WTC11 (cell line): ENCODE results near the gene DTHD1. TPM values are rescaled to one million over a fixed set of nuclear protein-coding genes. Genes with fewer than 3 reads are reported as not detected.
A peak's percentile ranks its signal among the peaks of the same experiment; 100 is the strongest.

Experiments used
- ATAC-seq: fragments of 200-7000 bp; cut with Tn5 transposase; 2 replicates; pipeline ENCODE4 v1.10.0; 2021; ENCODE audit warnings: mild to moderate bottlenecking, moderate library complexity
- CTCF ChIA-PET: fragments of 300-600 bp; sonication (Branson Sonifier 250); formaldehyde crosslinking; loops from one replicate; lab custom pipeline; 2021; ENCODE audit warnings: antibody characterized with exemption; lab: Charles Lee
- POLR2A ChIA-PET: fragments of 350-600 bp; sonication (Branson Sonifier 250); formaldehyde crosslinking; loops from one replicate; lab custom pipeline; 2021; ENCODE audit warnings: antibody characterized with exemption; lab: Charles Lee
- DNase-seq: peaks from one replicate; pipeline ENCODE4 v3.0.0; 2021; ENCODE audit warnings: low spot score
- H3K27ac Mint-ChIP-seq: 2 replicates; pipeline ENCODE4 v1.8.0; 2021; ENCODE audit warnings: mixed read lengths
- H3K27me3 Mint-ChIP-seq: 2 replicates; pipeline ENCODE4 v1.8.0; 2021; ENCODE audit warnings: low read depth, mild to moderate bottlenecking, moderate library complexity, mixed read lengths
- H3K36me3 Mint-ChIP-seq: 2 replicates; pipeline ENCODE4 v1.8.0; 2021; ENCODE audit warnings: mixed read lengths
- H3K4me1 Mint-ChIP-seq: 2 replicates; pipeline ENCODE4 v1.8.0; 2022; ENCODE audit warnings: mixed read lengths
- H3K4me3 Mint-ChIP-seq: 2 replicates; pipeline ENCODE4 v1.8.0; 2021; ENCODE audit warnings: mild to moderate bottlenecking, moderate library complexity, mixed read lengths
- H3K9me3 Mint-ChIP-seq: 2 replicates; pipeline ENCODE4 v1.8.0; 2021; ENCODE audit warnings: mixed read lengths
- E2F1 ChIP-seq: sonication (generic); formaldehyde crosslinking; IDR thresholded peaks from 2 replicates; pipeline ENCODE4 v1.8.0; 2022; ENCODE audit warnings: mild to moderate bottlenecking, missing genetic modification reagents
- E2F5 ChIP-seq: sonication (generic); formaldehyde crosslinking; IDR thresholded peaks from 2 replicates; pipeline ENCODE4 v1.8.1; 2022; ENCODE audit warnings: mild to moderate bottlenecking, moderate library complexity, missing genetic modification reagents
- EMX1 ChIP-seq: fragments of 250-450 bp; sonication (Bioruptor Pico); IDR thresholded peaks from 2 replicates; pipeline ENCODE4 v1.8.0; 2021; ENCODE audit warnings: mild to moderate bottlenecking
- FOXJ3 ChIP-seq: sonication (generic); formaldehyde crosslinking; IDR thresholded peaks from 2 replicates; pipeline ENCODE4 v1.9.0; 2021; ENCODE audit warnings: missing genetic modification reagents, mild to moderate bottlenecking, borderline replicate concordance
- FOXK1 ChIP-seq: sonication (generic); formaldehyde crosslinking; IDR thresholded peaks from 2 replicates; pipeline ENCODE4 v1.8.0; 2022; ENCODE audit warnings: mild to moderate bottlenecking, moderate library complexity, missing genetic modification reagents
- GRHL2 ChIP-seq: fragments of 250-450 bp; sonication (Bioruptor Pico); IDR thresholded peaks from 2 replicates; pipeline ENCODE4 v1.8.0; 2022; ENCODE audit warnings: mild to moderate bottlenecking, moderate library complexity; ENCODE audit not compliant: insufficient replicate concordance, severe bottlenecking
- HMGA2 ChIP-seq: fragments of 250-450 bp; sonication (Bioruptor Pico); IDR thresholded peaks from 2 replicates; pipeline ENCODE4 v1.4.0; 2021; ENCODE audit warnings: mild to moderate bottlenecking, moderate library complexity
- HMGXB4 ChIP-seq: sonication (generic); formaldehyde crosslinking; IDR thresholded peaks from 2 replicates; pipeline ENCODE4 v1.8.1; 2023; ENCODE audit warnings: mild to moderate bottlenecking, moderate library complexity, missing genetic modification reagents
- IRF2 ChIP-seq: sonication (generic); formaldehyde crosslinking; IDR thresholded peaks from 2 replicates; pipeline ENCODE4 v1.8.0; 2022; ENCODE audit warnings: low read depth, missing genetic modification reagents, borderline replicate concordance
- JAZF1 ChIP-seq: fragments of 250-450 bp; sonication (Bioruptor Pico); IDR thresholded peaks from 2 replicates; pipeline ENCODE4 v1.9.0; 2021; ENCODE audit warnings: moderate library complexity, mild to moderate bottlenecking, inconsistent platforms
- KAT7 ChIP-seq: sonication (generic); formaldehyde crosslinking; IDR thresholded peaks from 2 replicates; pipeline ENCODE4 v1.8.1; 2023; ENCODE audit warnings: missing genetic modification reagents, mild to moderate bottlenecking, borderline replicate concordance
- MXD4 ChIP-seq: fragments of 250-450 bp; sonication (Bioruptor Pico); IDR thresholded peaks from 2 replicates; pipeline ENCODE4 v1.8.0; 2021; ENCODE audit warnings: mild to moderate bottlenecking, moderate library complexity, borderline replicate concordance
- NFATC4 ChIP-seq: fragments of 250-450 bp; sonication (Bioruptor Pico); IDR thresholded peaks from 2 replicates; pipeline ENCODE4 v1.9.0; 2021; ENCODE audit warnings: mild to moderate bottlenecking
- NR3C1 ChIP-seq: sonication (generic); formaldehyde crosslinking; conservative IDR thresholded peaks from 2 replicates; pipeline ENCODE4 v1.8.1; 2023; ENCODE audit warnings: low read depth, mild to moderate bottlenecking, missing genetic modification reagents
- PREB ChIP-seq: sonication (generic); formaldehyde crosslinking; IDR thresholded peaks from 2 replicates; pipeline ENCODE4 v1.8.1; 2022; ENCODE audit warnings: mild to moderate bottlenecking, missing genetic modification reagents, moderate library complexity, borderline replicate concordance
- SMAD4 ChIP-seq: sonication (generic); formaldehyde crosslinking; IDR thresholded peaks from 2 replicates; pipeline ENCODE4 v1.8.0; 2022; ENCODE audit warnings: mild to moderate bottlenecking, missing genetic modification reagents
- SOX15 ChIP-seq: fragments of 250-450 bp; sonication (Bioruptor Pico); IDR thresholded peaks from 2 replicates; pipeline ENCODE4 v1.9.0; 2021; ENCODE audit warnings: mild to moderate bottlenecking
- USF1 ChIP-seq: sonication (generic); formaldehyde crosslinking; IDR thresholded peaks from 2 replicates; pipeline ENCODE4 v1.8.0; 2022; ENCODE audit warnings: mild to moderate bottlenecking, missing genetic modification reagents
- ZMAT4 ChIP-seq: fragments of 250-450 bp; sonication (Bioruptor Pico); IDR thresholded peaks from 2 replicates; pipeline ENCODE4 v1.9.0; 2021; ENCODE audit warnings: mild to moderate bottlenecking
- ZNF423 ChIP-seq: fragments of 250-450 bp; sonication (Bioruptor Pico); IDR thresholded peaks from 2 replicates; pipeline ENCODE4 v2.1.2; 2022; ENCODE audit warnings: mild to moderate bottlenecking, moderate library complexity
- total RNA-seq: library from RNA; stranded (reverse); gene quantifications from 3 replicates; pipeline ENCODE4 v1.2.3, GENCODE V29; 2021

DTHD1 gene
- total RNA-seq, 1 experiment from 2014 or later = not detected

- ChIA-PET POLR2A (interaction anchor here (0.6 to 0.8 kb wide), 2 partner anchors 13 to 71 kb away, joined by 3 to 10 read pairs; no protein-coding TSS in a partner anchor), CTCF (interaction anchor here (0.9 to 2.1 kb wide), 7 partner anchors 8 to 156 kb away, joined by 3 to 7 read pairs (median 5); no protein-coding TSS in a partner anchor)
- Mint-ChIP-seq H3K4me3 (peak overlapping the region; percentile 77), H3K9me3 (no peaks in the 10 kb centered on the region), H3K36me3 (no peaks in the 10 kb centered on the region), H3K4me1 (peaks cover 11% of the 10 kb centered on the region), H3K27me3 (peaks cover 40% of the 10 kb centered on the region), H3K27ac (no peak overlapping the region)
- TF ChIP-seq SMAD4 (CRISPR knock-in tag) (no peak), MXD4 (CRISPR knock-in tag) (no peak), USF1 (CRISPR knock-in tag) (no peak), FOXK1 (CRISPR knock-in tag) (no peak), E2F1 (CRISPR knock-in tag) (no peak), HMGA2 (CRISPR knock-in tag) (no peak), IRF2 (CRISPR knock-in tag) (no peak), JAZF1 (CRISPR knock-in tag) (no peak), KAT7 (CRISPR knock-in tag) (no peak)
- ATAC-seq = peak; percentile 18
- DNase-seq = no peak
Measured at GRCh38 chr4:36243355-36244256, 37.8 kb upstream of the DTHD1 start.

- no peaks in the 10 kb centered on the region for H3K9me3 Mint-ChIP-seq
- peaks cover 40% of the 10 kb centered on the region for H3K27me3 Mint-ChIP-seq
- POLR2A ChIA-PET = interaction anchor here (0.6 to 0.8 kb wide), 5 partner anchors 11 to 242 kb away, joined by 3 to 10 read pairs (median 3); no protein-coding TSS in a partner anchor
- ATAC-seq (peak; percentile 86), DNase-seq (peak; percentile 51)
- no peak for TF ChIP-seq NFATC4
- TF ChIP-seq ZNF423 (CRISPR knock-in tag) = peak; percentile 67
- no peak for TF ChIP-seq ZMAT4 (CRISPR knock-in tag)
- no peak for TF ChIP-seq NR3C1 (CRISPR knock-in tag)
- TF ChIP-seq HMGXB4 (CRISPR knock-in tag) = peak; percentile 36; the same call in 1 of the 2 replicates
- no peak for TF ChIP-seq SOX15
- peak within 1 kb of the TSS; percentile 82 for H3K4me3 Mint-ChIP-seq
- H3K27ac Mint-ChIP-seq = no peak within 1 kb of the TSS
- no peaks in the 10 kb centered on the region for H3K36me3 Mint-ChIP-seq
- H3K4me1 Mint-ChIP-seq = peaks cover 11% of the 10 kb centered on the region
- CTCF ChIA-PET = interaction anchor here (0.5 to 2.1 kb wide), 11 partner anchors 9 to 1730 kb away, joined by 3 to 7 read pairs (median 4); no protein-coding TSS in a partner anchor
Measured at GRCh38 chr4:36244257-36245082, 36.9 kb upstream of the DTHD1 start, which contains the start of gene ARAP2. TSS of gene ARAP2 (minus strand) at chr4:36244514. CDS start at chr4:36229486, 15,028 bp downstream.

- DNase-seq (no peak), ATAC-seq (no peak)
- H3K27ac Mint-ChIP-seq = no peak overlapping the region
- no peaks in the 10 kb centered on the region for H3K9me3 Mint-ChIP-seq
- ChIA-PET CTCF (no interaction called here), POLR2A (no interaction called here)
- H3K4me3 Mint-ChIP-seq = no peak overlapping the region
- H3K27me3 Mint-ChIP-seq = peaks cover 16% of the 10 kb centered on the region
- no peak for TF ChIP-seq GRHL2 (CRISPR knock-in tag)
- TF ChIP-seq FOXJ3 = no peak
- no peak for TF ChIP-seq EMX1 (CRISPR knock-in tag)
- TF ChIP-seq NFATC4 = no peak
- no peak for TF ChIP-seq PREB (CRISPR knock-in tag)
- no peak for TF ChIP-seq IRF2 (CRISPR knock-in tag)
- TF ChIP-seq ZNF423 (CRISPR knock-in tag) = no peak
- no peak for TF ChIP-seq E2F5
- no peaks in the 10 kb centered on the region for H3K36me3 Mint-ChIP-seq
- H3K4me1 Mint-ChIP-seq = peaks cover 5% of the 10 kb centered on the region; the same call in 1 of the 2 replicates
Measured at GRCh38 chr4:36249610-36250009, 31.8 kb upstream of the DTHD1 start.
